ENCODE results near the gene AFG1L.

The AFG1L gene

DNA sequence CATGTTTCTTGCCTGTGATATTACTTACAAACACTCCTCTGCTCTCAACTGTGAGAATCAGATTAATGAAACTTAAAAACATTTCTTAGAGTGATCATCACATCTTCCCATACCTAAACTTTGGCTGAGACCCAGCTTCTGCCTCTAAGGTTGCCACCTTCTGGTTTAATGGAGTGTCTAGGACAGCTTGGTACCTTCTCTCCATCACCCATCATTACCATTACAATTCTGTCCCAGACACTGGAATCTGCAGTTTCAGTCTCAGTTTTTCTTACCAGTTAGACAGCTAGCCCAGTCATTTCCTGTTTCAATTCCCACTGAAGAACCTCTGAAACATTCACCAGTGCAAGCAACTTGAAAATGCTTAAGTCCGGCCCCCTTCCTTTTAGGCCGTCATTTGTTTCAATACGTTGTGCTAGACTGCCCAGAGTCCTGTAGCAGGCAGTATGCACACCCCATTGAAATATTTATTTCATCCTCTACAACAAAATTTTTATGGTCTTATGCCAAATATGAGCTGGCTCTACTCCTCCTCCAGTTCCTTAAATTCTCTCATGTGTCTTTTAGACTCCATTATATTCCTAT is 158.8 kb downstream of the AFG1L start:
- DNase-seq (ENCODE audit: low read depth in 2 of 2), result no peak

DNA sequence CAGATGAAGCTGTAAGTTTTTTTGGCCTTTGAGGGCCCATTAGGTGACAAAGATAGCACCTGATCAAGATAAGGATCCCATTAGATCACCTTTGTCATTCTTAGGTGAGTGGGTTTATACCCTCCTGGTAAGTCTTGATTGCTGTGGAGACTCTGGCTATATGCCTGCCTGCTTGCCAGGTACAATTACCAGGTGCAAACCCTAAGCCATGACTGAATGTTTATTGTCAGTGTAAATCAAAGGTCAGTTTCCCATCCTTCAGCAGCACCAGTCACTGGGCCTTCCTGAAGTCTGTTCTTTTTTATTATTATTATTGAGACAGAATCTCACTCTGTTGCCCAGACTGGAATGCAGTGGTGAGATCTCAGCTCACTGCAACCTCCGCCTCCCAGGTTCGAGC is 159.5 kb downstream of the AFG1L start:
- no peak for DNase-seq (ENCODE audit: low read depth in 2 of 2)

DNA sequence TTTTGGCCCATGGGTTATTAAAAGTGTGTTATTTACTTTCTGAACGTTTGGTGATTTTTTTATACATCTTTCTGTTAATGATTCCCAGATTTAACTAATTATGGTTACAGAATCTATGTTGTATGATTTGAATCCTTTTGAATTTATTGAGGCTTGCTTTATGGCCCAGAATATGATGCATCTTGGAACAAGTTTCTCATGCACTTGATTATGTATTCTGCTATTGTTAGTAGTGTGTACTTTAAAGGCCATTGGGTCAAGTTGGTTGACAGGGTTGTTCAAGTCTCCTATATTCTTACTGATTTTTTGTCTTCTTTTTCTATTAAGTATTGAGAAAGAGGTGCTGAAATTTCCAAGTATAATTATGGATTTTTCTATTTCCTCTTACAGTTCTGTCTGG is 160.8 kb downstream of the AFG1L start:
- DNase-seq (ENCODE audit: low read depth in 2 of 2), result no peak

DNA sequence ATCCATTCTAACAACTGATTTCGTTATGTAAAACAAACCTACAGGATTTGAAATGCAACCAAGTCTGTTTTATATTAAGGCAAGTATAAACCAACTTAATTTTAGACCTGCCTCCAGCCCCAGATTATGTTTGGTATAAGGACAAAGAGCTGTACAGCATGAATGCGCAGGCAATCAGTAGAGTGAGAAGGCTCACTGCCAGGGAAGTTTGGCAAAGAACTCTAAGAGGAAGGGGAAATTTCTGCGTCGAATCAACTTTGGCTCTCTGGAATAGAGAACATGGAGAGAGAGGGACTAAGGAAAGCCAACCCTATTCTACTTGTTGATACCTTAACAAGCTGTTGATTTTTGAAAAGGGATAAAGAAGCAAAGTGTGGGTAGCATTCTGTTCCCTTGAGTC is 168.9 kb downstream of the AFG1L start:
- DNase-seq (ENCODE audit: low read depth in 2 of 2), result no peak

DNA sequence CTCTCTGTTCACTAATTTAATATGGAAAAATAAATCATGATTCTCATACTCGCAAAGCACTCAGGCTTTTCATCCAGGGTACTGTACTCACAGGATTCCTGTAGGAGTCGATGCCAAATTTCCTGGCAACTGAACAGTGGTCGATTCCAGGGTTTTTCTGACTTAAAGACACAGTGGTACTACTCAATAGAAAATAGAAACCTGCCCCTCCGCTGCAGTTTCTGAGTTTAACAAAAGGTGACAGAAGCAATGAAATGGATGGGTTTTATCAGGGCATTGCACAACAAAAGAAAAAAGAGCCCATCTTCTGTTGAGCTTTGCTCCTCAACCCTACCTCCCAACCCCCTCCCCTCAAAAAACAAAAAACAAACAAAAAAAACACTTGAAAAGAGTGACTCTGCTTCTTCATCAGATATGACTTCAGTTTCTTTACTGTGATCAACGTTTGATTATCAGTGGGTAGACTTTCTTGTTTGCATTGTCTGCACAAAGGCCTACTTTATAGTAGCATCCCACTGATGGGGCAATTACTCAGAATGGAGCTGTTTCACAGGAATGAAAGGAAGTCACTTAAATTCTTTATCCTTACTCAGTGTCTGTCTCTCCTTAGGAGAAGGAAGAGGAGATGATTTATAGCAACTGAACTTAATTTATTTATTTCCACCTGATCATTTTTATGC is 169.7 kb downstream of the AFG1L start:
- DNase-seq (ENCODE audit: low read depth in 2 of 2), result no peak

DNA sequence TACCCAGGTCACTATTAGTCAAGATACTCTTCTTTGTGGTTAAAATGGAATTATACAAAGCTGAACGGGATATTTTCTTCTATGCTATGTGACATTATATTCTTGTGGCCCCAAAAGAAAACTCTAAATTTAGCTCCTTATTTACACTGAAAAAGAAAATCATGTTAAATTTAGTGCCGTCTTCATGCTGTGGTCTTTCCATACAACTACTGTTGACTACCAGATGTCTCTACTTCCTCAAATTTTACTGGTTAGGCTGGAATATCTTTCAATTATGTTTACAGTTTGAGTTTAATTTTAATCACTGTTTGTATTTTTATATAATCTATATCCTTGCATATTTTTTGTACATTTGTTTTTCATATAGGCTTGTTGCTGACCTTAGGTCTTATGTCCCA is 170.2 kb downstream of the AFG1L start:
- DNase-seq (ENCODE audit: low read depth in 2 of 2), result no peak

DNA sequence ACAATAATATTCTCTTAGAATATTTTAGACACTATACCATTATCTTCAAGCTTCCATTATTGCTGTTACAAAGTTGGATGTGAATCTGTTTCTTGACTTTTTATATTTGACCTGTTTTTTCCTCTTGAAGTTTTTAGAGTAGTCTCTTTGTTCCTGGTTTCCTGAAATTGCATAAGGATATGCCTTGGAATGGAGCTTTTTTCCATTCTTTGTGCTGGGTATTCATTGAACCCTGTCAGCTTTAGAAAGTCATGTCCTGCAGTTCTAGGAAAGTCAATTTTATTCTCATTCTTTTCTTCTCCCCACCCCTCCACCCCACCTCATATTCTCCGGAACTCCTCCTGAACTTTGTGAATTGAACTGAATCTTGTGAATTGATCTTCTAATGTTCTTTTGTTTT is 173.5 kb downstream of the AFG1L start:
- no peak for DNase-seq (ENCODE audit: low read depth in 2 of 2)

DNA sequence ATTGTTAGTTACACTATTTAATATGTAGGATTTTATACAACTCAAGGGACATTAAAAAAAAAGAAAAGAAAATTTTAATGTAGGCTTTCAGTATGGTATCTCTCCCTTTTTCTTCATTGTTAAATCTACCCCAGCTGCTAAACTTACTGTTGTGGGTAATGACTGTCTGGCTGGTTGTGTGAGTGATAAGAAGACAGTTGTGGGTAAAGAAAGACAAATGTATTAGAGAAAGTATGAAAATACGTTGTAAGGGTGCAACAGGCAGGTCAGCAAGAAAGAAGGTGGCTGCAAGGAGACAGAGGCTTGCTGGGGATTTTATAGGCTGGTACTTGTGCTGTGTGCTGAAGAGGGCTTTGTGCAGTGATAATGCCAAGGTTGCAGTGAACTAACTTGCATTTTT is 174.5 kb downstream of the AFG1L start:
- no peak for DNase-seq (ENCODE audit: low read depth in 2 of 2)

DNA sequence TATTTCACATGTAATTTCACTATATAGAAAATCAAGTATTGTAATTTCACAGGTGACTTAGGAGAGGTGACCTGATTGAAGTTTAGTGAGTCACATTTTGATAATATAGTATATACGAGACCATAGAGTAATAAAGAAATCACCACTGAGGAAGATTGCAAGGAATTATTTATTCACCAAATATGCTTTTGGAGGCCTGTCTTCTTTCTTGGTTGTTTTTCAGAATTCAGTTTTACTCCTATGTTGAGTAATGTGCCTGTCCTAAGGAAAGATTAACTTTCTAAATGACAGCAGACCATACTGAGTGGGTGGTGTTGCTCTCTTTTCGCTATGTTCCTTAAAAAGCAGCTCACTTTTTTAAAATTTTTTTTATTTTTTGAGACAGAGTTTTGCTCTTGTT is 178.3 kb downstream of the AFG1L start:
- DNase-seq (ENCODE audit: low read depth in 2 of 2), result no peak

DNA sequence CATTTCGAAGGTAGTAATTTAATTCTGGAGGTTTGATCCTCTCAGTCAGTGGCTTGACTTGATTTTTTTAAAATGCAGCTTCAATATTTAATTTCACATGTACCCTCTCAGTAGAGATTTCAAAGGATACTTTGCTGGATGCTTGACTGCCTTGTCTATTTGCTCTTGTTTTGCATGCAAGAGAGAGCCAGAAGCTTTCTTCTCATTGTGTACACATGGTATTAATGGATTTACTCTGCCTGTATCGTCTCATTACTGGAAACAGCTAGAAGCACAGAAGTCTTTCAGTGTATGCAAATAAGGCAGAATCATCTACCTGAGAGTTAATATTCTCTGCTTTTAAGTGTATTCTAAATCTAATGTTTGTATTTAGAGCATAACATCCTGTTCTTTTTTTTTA is 181.5 kb downstream of the AFG1L start:
- no peak for DNase-seq (ENCODE audit: low read depth in 2 of 2)

DNA sequence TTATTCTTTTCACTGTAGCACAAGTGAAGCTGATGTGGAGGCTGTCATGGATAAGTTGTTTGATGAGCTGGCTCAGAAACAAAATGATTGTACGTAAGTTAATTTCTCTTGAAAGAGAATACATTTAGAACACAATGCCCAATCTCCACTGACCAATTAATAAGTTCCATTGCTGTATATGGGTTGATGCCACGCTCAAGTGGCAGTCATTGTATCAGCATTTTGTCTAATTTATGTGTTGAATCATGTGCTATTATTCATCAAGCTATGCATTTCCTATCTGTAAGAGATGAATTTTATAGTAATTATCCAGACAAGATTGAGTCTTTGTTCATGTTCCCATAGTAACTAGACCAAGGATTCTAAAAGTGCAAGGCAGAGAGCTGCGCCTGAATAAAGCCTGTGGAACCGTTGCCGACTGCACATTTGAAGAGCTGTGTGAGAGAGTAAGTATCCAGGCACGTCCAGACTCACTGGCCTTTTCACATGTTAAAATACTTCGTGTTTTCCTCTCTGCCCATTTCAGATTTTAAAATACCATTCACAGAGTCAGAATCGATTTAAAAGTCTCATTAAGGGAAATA is 182.1 kb downstream of the AFG1L start:
- no peak for DNase-seq (ENCODE audit: low read depth in 2 of 2)

DNA sequence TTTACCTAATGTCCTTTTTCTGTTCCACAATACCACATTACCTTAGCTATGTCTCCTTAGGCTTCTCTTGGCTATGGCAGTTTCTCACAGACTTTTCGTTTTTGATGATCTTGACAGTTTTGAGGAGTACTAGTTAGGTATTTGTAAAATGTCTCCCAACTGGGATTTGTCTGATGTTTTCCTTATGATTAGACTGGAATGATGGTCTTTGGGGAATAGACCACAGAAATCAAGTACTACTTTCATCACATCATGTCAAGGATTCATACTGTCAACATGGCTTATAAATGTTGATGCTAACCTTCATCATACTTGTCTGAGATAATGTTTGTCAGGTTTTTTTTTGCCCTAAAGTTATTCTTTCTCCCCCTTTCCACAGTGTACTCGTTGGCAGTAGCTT is 187.7 kb downstream of the AFG1L start:
- no peak for DNase-seq (ENCODE audit: low read depth in 2 of 2)

DNA sequence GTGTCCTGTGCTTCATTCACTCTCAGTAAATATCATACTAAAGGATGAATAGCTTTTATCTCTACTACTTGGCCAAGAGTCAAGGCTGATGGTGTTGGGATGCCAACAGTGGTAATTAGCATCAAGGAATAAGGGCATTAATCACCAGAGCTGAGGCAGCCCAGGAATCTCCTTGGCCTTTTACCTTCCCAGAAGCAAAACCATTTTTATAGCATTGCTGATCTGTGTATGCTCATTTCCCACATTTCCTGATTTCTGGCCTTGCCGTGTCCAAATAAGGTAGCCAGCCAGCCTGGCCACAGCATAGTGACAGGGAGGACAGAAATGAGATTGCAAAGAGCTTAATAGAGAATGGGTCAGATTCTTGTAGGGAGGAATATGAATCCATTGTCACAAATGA is 189.2 kb downstream of the AFG1L start:
- DNase-seq (ENCODE audit: low read depth in 2 of 2), result no peak

DNA sequence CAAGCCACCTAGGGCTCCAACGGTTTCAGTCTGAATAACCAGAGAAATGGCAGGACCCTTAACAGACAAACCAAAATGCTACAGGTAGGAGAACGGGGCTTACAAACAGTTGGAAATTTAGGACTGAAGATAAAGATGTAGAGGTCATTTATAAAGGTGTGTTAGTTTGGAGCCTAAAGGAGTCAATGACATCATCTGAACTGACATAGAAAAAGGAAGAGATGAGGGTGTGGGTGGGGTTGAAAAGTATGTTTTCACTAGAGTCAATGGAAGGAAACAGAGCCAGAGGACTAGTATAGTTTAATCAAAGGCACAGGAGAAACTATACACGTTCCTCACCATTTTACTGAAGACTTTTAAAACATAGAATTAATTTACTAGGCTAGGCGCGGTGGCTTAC is 194.8 kb downstream of the AFG1L start:
- DNase-seq (ENCODE audit: low read depth in 2 of 2), result no peak

DNA sequence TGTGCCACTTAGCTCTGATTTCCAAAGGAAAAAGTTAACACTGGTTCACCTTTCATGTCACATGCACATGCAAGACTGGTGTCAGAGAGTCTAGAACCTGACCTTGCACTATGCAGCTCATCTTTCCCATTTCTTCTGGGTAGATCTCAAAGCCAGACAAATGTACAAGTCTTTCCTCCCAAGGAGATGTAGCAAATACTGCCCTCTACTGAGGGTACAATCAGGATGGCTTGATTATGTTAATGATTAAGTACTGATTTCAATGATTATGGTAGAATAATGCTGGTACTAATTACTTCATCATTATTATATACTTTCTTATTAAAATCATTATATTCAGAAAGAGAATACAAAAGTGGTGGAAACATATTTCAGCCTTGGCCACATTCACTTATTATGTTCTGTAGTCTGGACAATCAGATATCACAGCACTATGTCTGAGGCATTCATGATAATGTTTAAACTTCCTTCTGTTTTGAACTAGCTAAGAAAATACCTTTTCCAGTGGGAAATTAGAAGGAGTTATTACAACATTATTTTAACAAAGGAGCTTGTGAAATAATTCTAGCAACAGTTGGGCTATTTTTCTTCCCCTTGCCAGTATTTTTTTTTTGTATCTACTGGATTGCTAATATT is 197.4 kb downstream of the AFG1L start:
- DNase-seq (ENCODE audit: low read depth in 2 of 2), result no peak

DNA sequence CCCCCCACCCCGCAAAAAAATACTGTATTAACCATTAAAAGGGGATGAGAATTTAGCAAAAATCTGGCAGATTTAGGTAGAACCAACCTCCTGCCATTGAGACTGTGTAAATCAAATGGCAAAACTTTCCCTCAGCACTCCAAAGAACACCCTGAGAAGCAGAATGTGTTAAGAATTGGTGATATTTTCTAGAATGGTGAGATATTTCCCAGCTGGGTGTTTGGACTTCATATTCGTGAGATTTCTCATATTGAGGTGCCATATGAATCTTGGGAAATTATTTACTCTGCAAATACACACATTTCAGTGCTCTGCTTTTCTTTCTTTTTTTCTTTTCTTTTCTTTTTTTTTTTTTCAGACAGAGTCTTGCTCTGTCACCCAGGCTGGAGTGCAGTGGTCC is 199.6 kb downstream of the AFG1L start:
- no peak for DNase-seq (ENCODE audit: low read depth in 2 of 2)

DNA sequence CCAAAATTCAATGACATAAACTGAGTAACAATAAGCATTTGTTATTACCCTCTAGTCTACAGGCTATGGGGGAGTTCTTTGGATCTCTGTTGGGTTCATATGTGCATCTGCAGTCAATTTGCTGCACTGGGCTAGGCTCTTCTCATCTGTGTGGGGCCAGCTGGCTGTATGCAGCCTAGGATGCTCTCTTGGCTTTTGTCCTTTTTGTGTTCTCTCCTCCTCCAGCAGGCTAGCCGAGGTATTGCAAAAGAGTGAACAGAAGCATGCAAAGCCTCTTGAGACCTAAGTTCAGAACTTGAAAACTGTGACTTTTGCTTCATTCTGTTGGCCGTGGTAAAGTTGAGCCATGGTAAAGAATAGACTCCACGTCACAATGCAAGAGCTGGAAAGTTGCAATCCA is 203.0 kb downstream of the AFG1L start:
- DNase-seq (ENCODE audit: low read depth in 2 of 2), result peak in 1 of 2 donors; percentile 3

DNA sequence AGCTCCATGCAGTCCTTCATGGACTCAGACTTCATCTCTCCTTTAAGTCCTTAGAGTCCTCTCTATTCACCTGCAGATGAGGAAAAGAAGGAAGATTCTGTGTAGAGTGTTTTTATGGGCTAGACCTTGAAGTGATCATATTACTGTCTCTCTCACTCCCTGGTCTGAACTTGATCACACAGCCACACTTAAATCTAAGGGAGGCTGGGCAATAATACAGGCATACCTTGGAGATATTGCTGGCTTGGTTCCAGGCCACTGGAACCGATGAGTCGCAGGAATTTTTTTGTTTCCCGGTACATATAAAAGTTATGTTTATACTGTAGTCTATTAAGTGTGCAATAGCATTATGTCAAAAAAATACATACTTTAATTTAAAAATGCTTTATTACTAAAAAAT is 206.7 kb downstream of the AFG1L start:
- no peak for DNase-seq (ENCODE audit: low read depth in 2 of 2)

DNA sequence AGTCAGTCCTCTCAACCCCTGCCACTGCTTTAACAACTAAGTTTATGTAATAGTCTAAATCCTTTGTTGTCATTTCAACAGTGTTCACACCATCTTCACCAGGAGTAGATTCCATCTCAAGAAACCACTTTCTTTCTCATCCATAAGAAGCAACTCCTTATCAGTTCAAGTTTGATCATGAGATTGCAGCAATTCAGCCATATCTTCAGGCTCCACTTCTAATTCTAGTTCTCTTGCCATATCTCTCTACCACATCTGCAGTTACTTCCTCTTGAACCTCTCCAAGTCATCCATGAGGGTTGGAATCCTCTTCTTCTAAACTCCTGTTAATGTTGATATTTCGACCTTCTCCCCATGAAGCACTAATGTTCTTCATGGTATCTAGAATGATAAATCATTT is 208.0 kb downstream of the AFG1L start:
- DNase-seq (ENCODE audit: low read depth in 2 of 2), result no peak

DNA sequence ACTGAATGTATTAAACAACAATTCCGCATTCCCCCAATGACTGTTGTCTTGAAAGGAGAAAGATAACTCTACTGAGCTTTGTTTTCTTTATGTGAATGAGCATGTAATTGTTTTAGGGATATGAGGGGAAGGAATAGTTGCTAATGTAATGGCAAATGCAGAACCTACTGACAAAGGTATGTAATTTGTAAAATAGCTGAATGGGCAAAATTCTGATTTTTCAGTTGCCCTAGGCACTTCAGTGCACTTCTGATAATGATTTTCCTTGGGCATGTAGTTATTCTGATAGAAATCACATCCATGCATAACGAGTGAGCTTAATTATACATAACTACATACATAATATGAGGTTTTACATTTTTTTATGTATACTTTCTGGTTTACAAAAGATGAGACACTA is 212.5 kb downstream of the AFG1L start:
- DNase-seq (ENCODE audit: low read depth in 2 of 2), result no peak

DNA sequence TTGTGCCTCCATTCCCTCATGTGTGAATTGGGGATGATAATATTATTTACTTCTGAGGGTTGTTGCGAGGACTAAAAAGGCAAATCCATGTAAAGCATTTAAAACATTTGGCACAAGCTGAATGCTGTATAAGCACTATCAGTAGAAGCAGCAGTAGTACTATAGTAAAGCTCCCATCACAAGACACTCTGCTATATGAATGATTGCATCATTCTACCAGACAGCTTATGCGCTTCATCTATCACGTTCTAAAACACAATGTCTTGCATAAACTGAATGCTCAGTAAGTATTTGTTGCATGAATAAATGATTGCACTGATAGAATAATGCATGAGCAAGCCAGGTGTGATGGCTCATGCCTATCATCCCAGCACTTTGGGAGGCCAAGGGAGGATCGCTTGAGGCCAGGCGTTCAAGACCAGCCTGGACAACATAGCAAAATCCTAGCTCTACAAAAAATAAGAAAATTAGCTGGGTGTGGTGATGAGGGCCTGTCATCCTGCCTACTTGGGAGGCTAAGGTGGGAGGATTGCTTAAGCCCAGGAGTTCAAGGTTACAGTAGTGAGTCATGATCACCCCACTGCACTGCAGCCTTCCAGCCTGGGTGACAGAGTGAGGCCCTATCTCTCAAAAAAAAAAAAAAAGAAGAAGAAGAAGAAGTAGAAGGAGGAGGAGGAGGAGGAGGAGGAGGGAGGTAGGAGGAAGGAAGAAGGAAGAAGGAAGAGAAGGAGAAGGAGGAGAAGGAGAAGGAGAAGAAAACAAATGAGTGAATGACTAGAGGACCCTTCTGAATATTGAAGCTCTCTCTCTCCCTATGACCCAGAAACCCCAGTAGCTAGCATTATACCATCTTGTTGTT is 215.8 kb downstream of the AFG1L start:
- no peak for DNase-seq (ENCODE audit: low read depth in 2 of 2)
